Endothelial cell (in vitro differentiated cells): ENCODE measurements around the gene MAPKAP1. TPM values are rescaled to one million over a fixed set of nuclear protein-coding genes. Genes with fewer than 3 reads are reported as not detected.

Experiments used
- DNase-seq: peaks from one replicate; pipeline ENCODE4 v3.0.0; 2021; ENCODE audit warnings: low spot score
- H3K27ac Mint-ChIP-seq: one replicate; pipeline ENCODE4 v1.8.0; 2021; ENCODE audit warnings: mixed read lengths, inconsistent platforms; ENCODE audit not compliant: unreplicated experiment
- H3K27me3 Mint-ChIP-seq: one replicate; pipeline ENCODE4 v1.8.0; 2021; ENCODE audit warnings: mild to moderate bottlenecking, moderate library complexity, mixed read lengths, inconsistent platforms; ENCODE audit not compliant: unreplicated experiment
- H3K36me3 Mint-ChIP-seq: one replicate; pipeline ENCODE4 v1.8.0; 2021; ENCODE audit warnings: mild to moderate bottlenecking, low read depth, mixed read lengths, inconsistent platforms; ENCODE audit not compliant: unreplicated experiment
- H3K4me1 Mint-ChIP-seq: one replicate; pipeline ENCODE4 v1.8.0; 2021; ENCODE audit warnings: mild to moderate bottlenecking, mixed read lengths, inconsistent platforms; ENCODE audit not compliant: unreplicated experiment
- H3K4me3 Mint-ChIP-seq: one replicate; pipeline ENCODE4 v1.8.0; 2021; ENCODE audit warnings: mild to moderate bottlenecking, mixed read lengths, inconsistent platforms; ENCODE audit not compliant: unreplicated experiment
- H3K9me3 Mint-ChIP-seq: one replicate; pipeline ENCODE4 v1.8.0; 2021; ENCODE audit warnings: mixed read lengths, inconsistent platforms; ENCODE audit not compliant: unreplicated experiment
- CTCF ChIP-seq: fragments of 200-600 bp; sonication (generic); IDR thresholded peaks from one replicate; pipeline ENCODE4 v1.5.0; 2021; ENCODE audit warnings: antibody characterized with exemption; ENCODE audit not compliant: unreplicated experiment
- total RNA-seq: library from RNA; stranded (reverse); fragmentation: NEBNext Ultra II Directional; extraction: Animal tissue kit (Norgen Biotek cat#: 25700); gene quantifications from one replicate; pipeline ENCODE4 v1.2.1, GENCODE V29; 2021; ENCODE audit not compliant: unreplicated experiment

MAPKAP1 gene
- total RNA-seq, 1 donor from 2014 or later = 74.6 TPM

DNA sequence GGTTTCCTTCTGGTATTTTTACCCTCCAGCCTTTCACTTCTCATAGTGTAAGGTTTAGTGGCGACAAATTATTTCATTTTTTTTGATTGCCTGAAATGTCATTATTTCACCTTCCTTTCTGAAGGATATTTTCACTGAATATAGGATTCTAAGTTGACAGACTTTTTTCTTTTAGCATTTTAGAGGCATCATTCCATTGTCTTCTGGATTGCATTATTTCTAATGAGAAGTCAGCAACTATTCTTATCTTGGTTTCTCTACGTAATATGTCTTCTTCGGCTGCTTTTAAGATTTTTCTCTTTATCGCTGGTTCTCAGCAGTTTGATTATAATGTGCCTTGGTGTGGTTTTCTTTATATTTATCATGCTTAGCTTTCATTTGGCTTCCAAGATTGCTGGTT, 251.1 kb downstream of the MAPKAP1 start:
- peak overlapping the region; percentile 28 for H3K4me3 Mint-ChIP-seq
- peaks cover 55% of the 10 kb centered on the region for H3K36me3 Mint-ChIP-seq
- no peaks in the 10 kb centered on the region for H3K9me3 Mint-ChIP-seq
- no peak overlapping the region for H3K27ac Mint-ChIP-seq
- no peak for DNase-seq
- H3K4me1 Mint-ChIP-seq = peaks cover 2% of the 10 kb centered on the region
- no peak for TF ChIP-seq CTCF
- H3K27me3 Mint-ChIP-seq = peaks cover 4% of the 10 kb centered on the region

DNA sequence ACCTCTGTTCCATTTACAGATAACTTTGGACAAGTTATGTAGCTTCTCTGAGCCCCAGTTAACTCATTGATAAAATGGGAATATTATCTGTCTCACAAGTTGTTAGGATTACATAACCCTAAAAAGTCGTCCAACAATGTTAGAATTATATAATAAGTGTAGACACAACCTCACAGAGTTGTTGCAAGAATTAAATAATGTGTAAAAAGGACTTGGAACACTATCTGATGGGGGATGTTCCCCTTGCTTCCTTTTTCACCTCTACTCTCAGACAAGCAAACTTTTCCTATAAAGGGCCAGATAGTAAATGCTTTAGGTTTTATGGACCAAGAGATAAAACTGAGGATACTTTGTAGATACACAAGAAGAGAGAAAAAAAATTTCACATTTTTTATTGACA, 251.9 kb downstream of the MAPKAP1 start:
- H3K9me3 Mint-ChIP-seq = no peaks in the 10 kb centered on the region
- DNase-seq = no peak
- H3K27ac Mint-ChIP-seq = no peak overlapping the region
- TF ChIP-seq CTCF = no peak
- H3K4me3 Mint-ChIP-seq = no peak overlapping the region
- H3K36me3 Mint-ChIP-seq = peaks cover 50% of the 10 kb centered on the region
- peaks cover 2% of the 10 kb centered on the region for H3K4me1 Mint-ChIP-seq
- peaks cover 4% of the 10 kb centered on the region for H3K27me3 Mint-ChIP-seq

DNA sequence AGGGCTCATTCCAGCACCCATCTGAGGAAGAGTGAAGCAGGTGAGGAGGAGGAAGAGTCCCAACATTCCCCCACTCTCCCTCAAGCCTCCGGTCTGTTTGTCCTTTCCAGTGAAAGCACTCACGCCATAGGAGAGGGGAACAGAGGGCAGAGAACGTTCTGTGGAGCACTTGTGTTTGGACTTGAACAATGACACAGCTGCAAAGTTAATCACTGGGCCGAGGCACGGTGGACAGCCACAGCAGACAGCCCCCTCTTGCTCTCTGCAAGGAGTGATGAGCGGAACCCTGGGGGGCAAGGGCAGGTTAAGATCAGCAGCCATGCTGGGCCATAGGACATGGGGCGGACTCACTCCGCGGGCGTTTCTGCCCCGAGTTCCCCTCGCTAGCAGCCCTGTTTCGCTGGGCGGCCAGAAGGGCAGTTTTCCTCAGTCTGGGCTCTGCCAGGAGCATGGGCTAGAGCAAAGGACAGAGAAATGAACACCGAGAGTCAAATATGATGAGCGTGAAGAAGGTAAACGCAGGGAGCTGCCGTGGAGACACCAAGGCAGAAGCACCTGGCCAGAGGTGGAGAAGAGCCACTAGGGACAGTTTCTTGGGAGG, 259.7 kb downstream of the MAPKAP1 start:
- Mint-ChIP-seq H3K9me3 (no peaks in the 10 kb centered on the region), H3K36me3 (peaks cover 24% of the 10 kb centered on the region), H3K4me1 (peaks cover 18% of the 10 kb centered on the region), H3K27me3 (no peaks in the 10 kb centered on the region), H3K27ac (no peak overlapping the region), H3K4me3 (peak overlapping the region; percentile 1)
- DNase-seq = no peak
- TF ChIP-seq CTCF = no peak

- H3K4me3 Mint-ChIP-seq = no peak overlapping the region
- H3K27ac Mint-ChIP-seq = no peak overlapping the region
- no peak for TF ChIP-seq CTCF
- DNase-seq = no peak
- no peaks in the 10 kb centered on the region for H3K9me3 Mint-ChIP-seq
- peaks cover 18% of the 10 kb centered on the region for H3K4me1 Mint-ChIP-seq
- H3K36me3 Mint-ChIP-seq = peaks cover 23% of the 10 kb centered on the region
- H3K27me3 Mint-ChIP-seq = peaks cover under 1% of the 10 kb centered on the region
Measured at GRCh38 chr9:125446561-125447094, 260.4 kb downstream of the MAPKAP1 start.

- no peak overlapping the region for H3K27ac Mint-ChIP-seq
- H3K4me1 Mint-ChIP-seq = peaks cover 16% of the 10 kb centered on the region
- no peak for DNase-seq
Measured at GRCh38 chr9:125444956-125445506, 262.0 kb downstream of the MAPKAP1 start.

More at GRCh38 chr9:125444956-125445506, 262.0 kb downstream of the MAPKAP1 start:
- no peak for TF ChIP-seq CTCF
- no peak overlapping the region for H3K4me3 Mint-ChIP-seq
- H3K9me3 Mint-ChIP-seq = no peaks in the 10 kb centered on the region
- peaks cover 14% of the 10 kb centered on the region for H3K36me3 Mint-ChIP-seq
- H3K27me3 Mint-ChIP-seq = peaks cover 1% of the 10 kb centered on the region
